ENCODE measurements around the gene IFNGR2. TPM values are rescaled to one million over a fixed set of nuclear protein-coding genes. Genes with fewer than 3 reads are reported as not detected.
"Not testable (repeated sequence)": the region's sequence is repeated elsewhere in the genome, so short reads cannot be mapped to it uniquely, and the experiment has no call there.

Gene IFNGR2
- total and polyA plus RNA-seq, 2 donors (not counting 1 experiment from before 2014, with no cell fraction given), result 50.7 to 57.6 TPM

GRCh38 chr21:33377221-33377920, 25.8 kb upstream of the IFNGR2 start:
- H3K4me2 ChIP-seq (ENCODE audit: extremely low read depth, insufficient read depth, low read length), result no peak overlapping the region
- no peak overlapping the region for H3K27ac ChIP-seq (ENCODE audit: insufficient read depth, low read length)
- H2AFZ ChIP-seq (ENCODE audit: low read length), result no peak overlapping the region
- H3K9ac ChIP-seq (ENCODE audit: insufficient read depth, low read length), result no peak overlapping the region
- no peak overlapping the region for H3K4me3 ChIP-seq (replicated peaks in 1 of 4; ENCODE audit: control extremely low read depth in 1 of 4, insufficient read depth in 1 of 4, low read depth in 3 of 4, low read length in 4 of 4)
- no peaks in the 10 kb centered on the region for H4K20me1 ChIP-seq (ENCODE audit: control insufficient read depth, extremely low read depth, insufficient read depth, low read length)
- peaks cover 8% of the 10 kb centered on the region for H3K4me1 ChIP-seq (ENCODE audit: control insufficient read depth, extremely low read depth, insufficient read depth, low read length)
- H3K9me3 ChIP-seq (ENCODE audit: control insufficient read depth, insufficient read depth, low read depth, low read length), result no peaks in the 10 kb centered on the region
- H3K27me3 ChIP-seq (ENCODE audit: control insufficient read depth, insufficient read depth, low read length), result no peaks in the 10 kb centered on the region
- H3K36me3 ChIP-seq (ENCODE audit: control insufficient read depth, insufficient read depth, low read length), result no peaks in the 10 kb centered on the region
- DNase-seq (ENCODE audit: low read depth in 2 of 2), result no peak
- no peaks in the 10 kb centered on the region for H3K79me2 ChIP-seq (ENCODE audit: control insufficient read depth, insufficient read depth, low read length)
- TF ChIP-seq, protein P1, sequence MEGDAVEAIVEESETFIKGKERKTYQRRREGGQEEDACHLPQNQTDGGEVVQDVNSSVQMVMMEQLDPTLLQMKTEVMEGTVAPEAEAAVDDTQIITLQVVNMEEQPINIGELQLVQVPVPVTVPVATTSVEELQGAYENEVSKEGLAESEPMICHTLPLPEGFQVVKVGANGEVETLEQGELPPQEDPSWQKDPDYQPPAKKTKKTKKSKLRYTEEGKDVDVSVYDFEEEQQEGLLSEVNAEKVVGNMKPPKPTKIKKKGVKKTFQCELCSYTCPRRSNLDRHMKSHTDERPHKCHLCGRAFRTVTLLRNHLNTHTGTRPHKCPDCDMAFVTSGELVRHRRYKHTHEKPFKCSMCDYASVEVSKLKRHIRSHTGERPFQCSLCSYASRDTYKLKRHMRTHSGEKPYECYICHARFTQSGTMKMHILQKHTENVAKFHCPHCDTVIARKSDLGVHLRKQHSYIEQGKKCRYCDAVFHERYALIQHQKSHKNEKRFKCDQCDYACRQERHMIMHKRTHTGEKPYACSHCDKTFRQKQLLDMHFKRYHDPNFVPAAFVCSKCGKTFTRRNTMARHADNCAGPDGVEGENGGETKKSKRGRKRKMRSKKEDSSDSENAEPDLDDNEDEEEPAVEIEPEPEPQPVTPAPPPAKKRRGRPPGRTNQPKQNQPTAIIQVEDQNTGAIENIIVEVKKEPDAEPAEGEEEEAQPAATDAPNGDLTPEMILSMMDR (conservative IDR thresholded peaks at IDR 0.05 in 1 of 2, IDR thresholded peaks at IDR 0.05 in 1 of 2; ENCODE audit: low read depth in 1 of 2, low read length in 2 of 2), result no peak
- TF ChIP-seq EZH2 (IDR thresholded peaks at IDR 0.05; ENCODE audit: low read length, missing control alignments), result no peak

DNA sequence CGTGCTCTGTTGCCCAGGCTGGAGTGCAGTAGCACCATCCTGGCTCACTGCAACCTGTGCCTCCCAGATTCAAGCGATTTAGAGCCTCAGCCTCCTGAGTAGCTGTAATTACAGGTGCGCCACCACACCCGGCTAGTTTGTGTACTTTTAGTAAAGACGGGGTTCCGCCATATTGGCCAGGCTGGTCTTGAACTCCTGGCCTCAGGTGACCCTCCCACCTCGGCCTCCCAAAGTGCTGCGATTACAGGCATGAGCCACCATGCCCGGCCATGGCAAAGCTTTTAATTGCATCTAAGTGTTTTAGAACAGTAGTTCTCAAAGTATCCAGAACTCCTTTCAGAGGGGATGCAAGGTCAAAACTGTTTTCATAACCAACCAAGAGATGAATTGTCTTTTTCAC, 25.1 kb upstream of the IFNGR2 start:
- H3K36me3 ChIP-seq (ENCODE audit: control insufficient read depth, insufficient read depth, low read length), result no peaks in the 10 kb centered on the region
- no peaks in the 10 kb centered on the region for H3K79me2 ChIP-seq (ENCODE audit: control insufficient read depth, insufficient read depth, low read length)
- no peaks in the 10 kb centered on the region for H3K27me3 ChIP-seq (ENCODE audit: control insufficient read depth, insufficient read depth, low read length)
- DNase-seq (ENCODE audit: low read depth in 2 of 2), result no peak
- no peaks in the 10 kb centered on the region for H4K20me1 ChIP-seq (ENCODE audit: control insufficient read depth, extremely low read depth, insufficient read depth, low read length)
- H3K27ac ChIP-seq (ENCODE audit: insufficient read depth, low read length), result no peak overlapping the region
- no peak overlapping the region for H3K9ac ChIP-seq (ENCODE audit: insufficient read depth, low read length)
- no peak overlapping the region for H2AFZ ChIP-seq (ENCODE audit: low read length)
- H3K4me1 ChIP-seq (ENCODE audit: control insufficient read depth, extremely low read depth, insufficient read depth, low read length), result peaks cover 8% of the 10 kb centered on the region
- no peaks in the 10 kb centered on the region for H3K9me3 ChIP-seq (ENCODE audit: control insufficient read depth, insufficient read depth, low read depth, low read length)
- no peak for TF ChIP-seq EZH2 (IDR thresholded peaks at IDR 0.05; ENCODE audit: low read length, missing control alignments)
- TF ChIP-seq, protein P1 (conservative IDR thresholded peaks at IDR 0.05 in 1 of 2, IDR thresholded peaks at IDR 0.05 in 1 of 2; ENCODE audit: low read depth in 1 of 2, low read length in 2 of 2), result no peak
- H3K4me3 ChIP-seq (replicated peaks in 1 of 4; ENCODE audit: control extremely low read depth in 1 of 4, insufficient read depth in 1 of 4, low read depth in 3 of 4, low read length in 4 of 4), result no peak overlapping the region
- H3K4me2 ChIP-seq (ENCODE audit: extremely low read depth, insufficient read depth, low read length), result no peak overlapping the region

DNA sequence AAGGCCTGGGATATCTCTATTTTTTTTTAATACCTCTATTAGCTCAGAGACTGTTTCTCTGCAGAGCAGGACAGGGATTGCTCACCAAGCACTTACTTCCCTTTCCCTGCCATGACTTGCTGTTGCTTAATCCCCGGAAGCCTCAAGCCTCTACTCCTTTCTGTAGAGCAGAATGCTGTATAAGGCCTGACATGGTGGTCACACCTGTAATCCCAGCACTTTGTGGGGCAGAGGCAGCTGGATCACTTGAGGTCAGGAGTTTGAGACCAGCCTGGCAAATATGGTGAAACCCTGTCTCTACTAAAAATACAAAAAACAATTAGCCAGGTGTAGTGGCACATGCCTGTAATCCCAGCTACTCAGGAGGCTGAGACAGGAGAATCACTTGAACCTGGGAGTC, 23.3 kb upstream of the IFNGR2 start:
- H3K9ac ChIP-seq (ENCODE audit: insufficient read depth, low read length), result not testable (repeated sequence)
- DNase-seq (ENCODE audit: low read depth in 2 of 2), result peak; percentile 70 to 74

More for the DNA sequence above, 23.3 kb upstream of the IFNGR2 start:
- not testable (repeated sequence) for H3K4me3 ChIP-seq (replicated peaks in 1 of 4; ENCODE audit: control extremely low read depth in 1 of 4, insufficient read depth in 1 of 4, low read depth in 3 of 4, low read length in 4 of 4); H4K20me1 ChIP-seq (ENCODE audit: control insufficient read depth, extremely low read depth, insufficient read depth, low read length); H3K9me3 ChIP-seq (ENCODE audit: control insufficient read depth, insufficient read depth, low read depth, low read length); H3K79me2 ChIP-seq (ENCODE audit: control insufficient read depth, insufficient read depth, low read length); H3K27me3 ChIP-seq (ENCODE audit: control insufficient read depth, insufficient read depth, low read length); H2AFZ ChIP-seq (ENCODE audit: low read length); H3K36me3 ChIP-seq (ENCODE audit: control insufficient read depth, insufficient read depth, low read length)
- Histone ChIP-seq H3K27ac (ENCODE audit: insufficient read depth, low read length) (peak overlapping the region; percentile 18), H3K4me2 (ENCODE audit: extremely low read depth, insufficient read depth, low read length) (peak overlapping the region; percentile 25), H3K4me1 (ENCODE audit: control insufficient read depth, extremely low read depth, insufficient read depth, low read length) (peaks cover 12% of the 10 kb centered on the region)
